ENCODE results near the gene NPDC1. TPM values are rescaled to one million over a fixed set of nuclear protein-coding genes. Genes with fewer than 3 reads are reported as not detected.

Gene NPDC1
- total RNA-seq, 2 experiments from 2014 or later = 82.8 to 89.2 TPM

DNA sequence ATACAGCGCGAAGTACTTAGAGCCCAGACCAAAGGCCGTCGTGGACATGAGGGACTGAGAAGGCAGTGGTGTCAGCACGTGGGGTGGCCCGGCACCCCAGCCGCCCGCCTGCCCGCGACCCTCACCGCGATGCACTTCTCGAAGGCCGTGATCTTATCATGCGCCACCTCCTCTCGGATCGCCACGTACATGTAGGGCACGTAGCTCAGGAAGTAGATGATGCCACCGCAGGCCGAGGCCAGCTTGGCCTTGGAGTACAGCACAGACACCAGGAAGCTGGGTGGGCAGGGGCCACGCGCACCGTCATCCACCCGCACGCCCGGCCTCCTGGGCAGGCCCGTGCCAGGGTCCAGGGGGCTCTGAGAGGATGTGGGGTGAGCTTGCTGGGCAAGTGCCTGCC lies 28.9 kb downstream of the NPDC1 start:
- Mint-ChIP-seq H3K4me1 (peaks cover 4% of the 10 kb centered on the region), H3K36me3 (ENCODE audit: low read depth) (peaks cover 9% of the 10 kb centered on the region), H3K9me3 (no peaks in the 10 kb centered on the region), H3K27ac (no peak overlapping the region), H3K27me3 (no peaks in the 10 kb centered on the region), H3K4me3 (no peak overlapping the region)
- ChIA-PET CTCF (no interaction called here), POLR2A (interaction anchor here (2.5 kb wide), 1 partner anchor 25 kb away, joined by 7 read pairs; the partner anchor contains the start of gene PAXX)
- DNase-seq = no peak

DNA sequence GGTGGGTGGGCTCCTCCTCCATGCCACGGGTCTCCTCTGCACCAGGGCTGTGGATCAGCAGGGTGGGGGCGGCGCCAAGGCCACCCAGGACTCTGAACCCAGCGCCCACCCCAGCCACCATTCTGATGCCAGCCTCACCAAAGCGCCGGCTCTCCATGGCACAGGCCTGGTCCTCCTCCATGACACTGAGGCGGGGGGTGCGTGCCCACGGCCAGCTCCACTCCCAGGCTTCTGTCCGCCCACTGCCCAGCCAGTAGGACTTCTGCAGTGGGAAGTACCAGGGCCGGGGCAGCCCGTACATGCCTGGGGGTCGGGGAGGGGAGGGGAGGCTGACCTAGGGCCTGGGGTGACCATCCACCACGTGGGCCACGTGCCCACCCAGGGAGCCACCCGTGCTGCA lies 29.5 kb downstream of the NPDC1 start:
- Mint-ChIP-seq H3K9me3 (no peaks in the 10 kb centered on the region), H3K4me3 (no peak overlapping the region), H3K27ac (no peak overlapping the region), H3K27me3 (no peaks in the 10 kb centered on the region), H3K4me1 (peaks cover 3% of the 10 kb centered on the region), H3K36me3 (ENCODE audit: low read depth) (peaks cover 10% of the 10 kb centered on the region)
- no peak for DNase-seq
- ChIA-PET POLR2A (interaction anchor here (2.5 kb wide), 1 partner anchor 25 kb away, joined by 7 read pairs; the partner anchor contains the start of gene PAXX), CTCF (no interaction called here)

DNA sequence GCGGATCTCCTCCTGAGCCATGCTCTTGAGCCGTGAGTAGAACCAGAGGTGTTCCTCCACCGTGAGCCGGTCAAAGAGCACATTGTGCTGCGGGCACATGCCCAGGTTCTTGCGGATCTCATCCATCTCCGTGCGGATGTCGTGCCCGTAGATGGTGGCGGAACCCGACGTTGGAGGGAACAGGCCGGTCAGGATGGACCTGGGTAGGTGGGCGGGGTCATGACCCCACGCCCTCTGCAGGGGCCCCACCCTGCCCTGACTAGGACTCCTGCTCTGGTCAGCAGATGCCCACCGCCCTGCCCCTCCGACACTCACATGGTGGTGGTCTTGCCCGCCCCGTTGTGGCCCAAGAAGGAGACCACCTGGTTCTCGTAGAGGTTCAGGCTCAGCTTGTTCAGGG lies 30.0 kb downstream of the NPDC1 start:
- Mint-ChIP-seq H3K27me3 (no peaks in the 10 kb centered on the region), H3K4me1 (peaks cover 3% of the 10 kb centered on the region), H3K4me3 (no peak overlapping the region), H3K36me3 (ENCODE audit: low read depth) (peaks cover 13% of the 10 kb centered on the region), H3K9me3 (no peaks in the 10 kb centered on the region), H3K27ac (no peak overlapping the region)
- no peak for DNase-seq
- CTCF ChIA-PET = no interaction called here
- POLR2A ChIA-PET = no interaction called here

DNA sequence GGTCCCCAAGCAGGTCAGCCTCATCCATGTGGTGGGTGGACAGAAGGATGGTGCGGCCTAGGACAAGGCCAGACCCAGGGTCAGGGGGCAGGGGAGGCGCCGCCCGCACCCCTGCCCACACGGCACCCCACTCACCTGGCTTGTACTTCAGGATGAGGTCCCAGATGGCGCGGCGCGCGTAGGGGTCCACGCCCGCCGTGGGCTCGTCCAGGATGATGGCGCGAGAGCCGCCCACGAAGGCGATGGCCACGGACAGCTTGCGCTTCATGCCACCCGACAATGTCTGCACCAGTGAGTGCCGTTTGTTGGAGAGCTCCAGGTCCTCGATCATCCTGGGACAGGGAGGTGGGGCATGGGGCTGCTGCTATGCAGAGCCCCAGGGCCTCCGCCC lies 30.4 kb downstream of the NPDC1 start:
- CTCF ChIA-PET = interaction anchor here (0.9 kb wide), 1 partner anchor 19 kb away, joined by 3 read pairs; no protein-coding TSS in a partner anchor
- no peak for DNase-seq
- Mint-ChIP-seq H3K36me3 (ENCODE audit: low read depth) (peaks cover 13% of the 10 kb centered on the region), H3K4me3 (no peak overlapping the region), H3K27ac (no peak overlapping the region), H3K4me1 (peaks cover 3% of the 10 kb centered on the region), H3K9me3 (no peaks in the 10 kb centered on the region), H3K27me3 (no peaks in the 10 kb centered on the region)
- POLR2A ChIA-PET = no interaction called here

DNA sequence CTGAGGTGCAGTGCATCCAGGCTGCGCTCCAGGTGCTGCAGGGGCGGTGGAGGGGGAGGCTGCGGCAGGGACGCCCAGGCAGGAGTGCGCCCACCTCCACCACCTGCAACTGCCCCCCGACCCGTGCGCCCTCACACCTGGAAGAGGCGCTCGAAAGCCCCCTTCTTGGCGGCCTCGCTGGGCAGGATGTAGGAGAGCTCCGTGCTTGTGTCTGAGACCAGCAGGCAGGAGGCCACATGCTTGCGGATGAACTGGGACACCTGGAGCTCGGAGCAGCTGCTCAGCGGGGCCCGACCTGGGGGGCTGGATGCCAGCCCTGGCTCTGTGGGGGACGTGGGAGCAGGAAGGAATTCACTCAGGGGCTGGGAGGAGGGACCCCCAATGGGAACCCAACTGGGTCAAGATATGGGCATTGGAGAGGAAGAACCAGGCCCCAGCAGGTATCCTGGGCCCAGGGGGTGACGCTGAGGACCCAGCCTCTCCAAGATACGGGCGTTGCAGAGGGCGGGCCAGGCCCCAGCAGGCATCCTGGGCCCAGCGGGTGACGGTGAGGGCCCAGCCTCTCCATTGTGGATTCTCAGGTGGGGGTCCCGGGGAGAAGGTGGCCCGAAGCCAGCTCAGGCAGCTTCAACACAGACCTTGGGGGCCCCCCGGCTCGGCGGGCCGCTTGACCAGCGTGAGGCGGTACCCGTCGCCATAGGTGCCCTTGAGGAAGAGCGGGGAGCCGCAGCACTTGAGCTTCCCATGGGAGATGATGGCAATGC lies 31.0 kb downstream of the NPDC1 start:
- POLR2A ChIA-PET = interaction anchor here (0.6 kb wide), 1 partner anchor 12 kb away, joined by 3 read pairs; no protein-coding TSS in a partner anchor
- H3K4me1 Mint-ChIP-seq = peaks cover 3% of the 10 kb centered on the region
- no peaks in the 10 kb centered on the region for H3K9me3 Mint-ChIP-seq
- no peak for DNase-seq
- CTCF ChIA-PET = interaction anchor here (0.9 kb wide), 1 partner anchor 20 kb away, joined by 3 read pairs; no protein-coding TSS in a partner anchor
- H3K36me3 Mint-ChIP-seq (ENCODE audit: low read depth) = peaks cover 13% of the 10 kb centered on the region
- H3K27me3 Mint-ChIP-seq = no peaks in the 10 kb centered on the region
- H3K4me3 Mint-ChIP-seq = no peak overlapping the region
- no peak overlapping the region for H3K27ac Mint-ChIP-seq

DNA sequence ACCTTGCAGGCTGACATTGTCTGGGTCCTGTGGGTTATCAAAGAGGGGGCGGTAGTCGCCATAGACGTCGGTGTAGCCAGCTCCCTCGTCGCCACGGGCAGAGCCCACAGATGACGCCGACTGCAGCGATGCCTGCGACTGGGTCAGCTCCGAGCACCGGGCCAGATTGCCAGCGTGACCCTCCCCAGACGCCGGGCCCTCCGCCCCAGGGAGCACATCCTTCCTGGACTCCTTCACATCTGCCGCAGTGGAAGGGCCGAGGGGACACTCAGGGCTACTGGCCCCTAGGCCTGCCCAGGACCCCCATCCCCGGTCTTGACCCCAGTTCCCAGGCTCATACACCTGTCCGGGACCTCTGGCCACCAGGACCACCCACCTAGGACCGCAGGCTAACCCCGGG lies 31.8 kb downstream of the NPDC1 start:
- ChIA-PET POLR2A (no interaction called here), CTCF (no interaction called here)
- DNase-seq = no peak
- Mint-ChIP-seq H3K27ac (no peak overlapping the region), H3K9me3 (no peaks in the 10 kb centered on the region), H3K27me3 (no peaks in the 10 kb centered on the region), H3K4me3 (no peak overlapping the region), H3K36me3 (ENCODE audit: low read depth) (peaks cover 10% of the 10 kb centered on the region), H3K4me1 (no peaks in the 10 kb centered on the region)

DNA sequence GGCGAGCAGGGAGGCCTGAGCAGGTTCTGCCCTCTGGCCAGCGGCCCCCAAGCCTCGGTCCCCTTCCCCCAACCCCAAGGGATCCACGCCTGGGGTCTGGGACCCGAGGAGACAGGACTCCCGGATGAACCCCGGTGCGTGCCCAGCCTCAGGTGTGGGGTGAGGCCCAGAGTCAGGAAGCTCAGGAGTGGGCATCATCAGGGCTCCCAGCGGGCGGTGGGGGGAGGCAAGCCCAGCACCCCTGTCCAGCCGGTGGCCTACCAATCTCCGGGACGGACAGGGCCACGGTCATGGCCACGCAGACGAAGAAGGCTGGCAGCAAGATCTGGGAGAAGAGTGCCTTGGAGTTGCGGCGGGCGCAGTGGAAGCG lies 32.4 kb downstream of the NPDC1 start:
- no peaks in the 10 kb centered on the region for H3K9me3 Mint-ChIP-seq
- CTCF ChIA-PET = no interaction called here
- H3K4me1 Mint-ChIP-seq = no peaks in the 10 kb centered on the region
- no peaks in the 10 kb centered on the region for H3K27me3 Mint-ChIP-seq
- H3K4me3 Mint-ChIP-seq = no peak overlapping the region
- peaks cover 10% of the 10 kb centered on the region for H3K36me3 Mint-ChIP-seq (ENCODE audit: low read depth)
- POLR2A ChIA-PET = no interaction called here
- H3K27ac Mint-ChIP-seq = no peak overlapping the region
- no peak for DNase-seq

DNA sequence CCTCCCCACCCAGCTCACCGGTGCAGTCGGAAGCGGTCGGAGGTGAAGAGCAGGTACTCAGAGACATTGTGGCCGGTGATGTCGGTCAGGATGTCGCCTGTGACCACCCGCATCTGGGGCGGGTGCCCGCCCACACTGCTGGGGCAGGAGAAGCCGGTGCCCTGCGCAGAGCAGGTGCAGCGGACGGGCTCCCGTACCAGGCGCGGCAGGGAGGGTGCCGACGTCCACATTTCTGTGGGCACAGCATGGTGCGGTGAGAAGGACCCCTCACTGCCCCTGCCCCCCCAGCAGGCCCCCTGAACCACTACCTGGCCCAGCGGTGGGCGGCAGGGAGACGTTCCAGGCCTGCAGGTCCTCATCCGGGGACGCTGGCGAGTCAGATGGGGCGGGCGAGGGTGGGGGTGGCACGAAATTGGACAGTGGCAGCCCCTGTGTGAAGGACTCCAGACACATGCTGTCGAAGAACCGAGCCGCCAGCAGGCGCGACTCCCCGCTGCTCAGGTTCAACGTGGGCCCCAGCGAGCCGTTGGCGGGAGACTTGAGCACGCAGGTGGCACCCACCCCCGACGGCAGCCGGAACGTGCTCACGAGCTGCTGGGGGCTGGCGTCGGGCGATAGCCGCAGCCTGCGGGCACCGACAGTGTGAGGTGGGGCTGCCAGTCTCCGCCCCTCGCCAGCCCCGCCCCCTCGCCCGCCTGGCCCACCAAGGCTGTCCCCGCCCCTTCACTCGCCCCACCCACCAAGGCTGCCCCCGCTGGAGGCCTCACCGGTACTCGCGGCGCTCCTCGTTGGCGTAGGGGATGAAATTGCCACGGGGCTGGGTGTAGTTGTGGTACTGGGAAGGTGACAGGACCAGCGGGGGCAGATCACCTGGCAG lies 33.0 kb downstream of the NPDC1 start:
- Mint-ChIP-seq H3K9me3 (no peaks in the 10 kb centered on the region), H3K36me3 (ENCODE audit: low read depth) (peaks cover 10% of the 10 kb centered on the region), H3K4me3 (no peak overlapping the region), H3K27ac (no peak overlapping the region), H3K27me3 (no peaks in the 10 kb centered on the region), H3K4me1 (no peaks in the 10 kb centered on the region)
- DNase-seq = no peak
- ChIA-PET CTCF (no interaction called here), POLR2A (no interaction called here)

DNA sequence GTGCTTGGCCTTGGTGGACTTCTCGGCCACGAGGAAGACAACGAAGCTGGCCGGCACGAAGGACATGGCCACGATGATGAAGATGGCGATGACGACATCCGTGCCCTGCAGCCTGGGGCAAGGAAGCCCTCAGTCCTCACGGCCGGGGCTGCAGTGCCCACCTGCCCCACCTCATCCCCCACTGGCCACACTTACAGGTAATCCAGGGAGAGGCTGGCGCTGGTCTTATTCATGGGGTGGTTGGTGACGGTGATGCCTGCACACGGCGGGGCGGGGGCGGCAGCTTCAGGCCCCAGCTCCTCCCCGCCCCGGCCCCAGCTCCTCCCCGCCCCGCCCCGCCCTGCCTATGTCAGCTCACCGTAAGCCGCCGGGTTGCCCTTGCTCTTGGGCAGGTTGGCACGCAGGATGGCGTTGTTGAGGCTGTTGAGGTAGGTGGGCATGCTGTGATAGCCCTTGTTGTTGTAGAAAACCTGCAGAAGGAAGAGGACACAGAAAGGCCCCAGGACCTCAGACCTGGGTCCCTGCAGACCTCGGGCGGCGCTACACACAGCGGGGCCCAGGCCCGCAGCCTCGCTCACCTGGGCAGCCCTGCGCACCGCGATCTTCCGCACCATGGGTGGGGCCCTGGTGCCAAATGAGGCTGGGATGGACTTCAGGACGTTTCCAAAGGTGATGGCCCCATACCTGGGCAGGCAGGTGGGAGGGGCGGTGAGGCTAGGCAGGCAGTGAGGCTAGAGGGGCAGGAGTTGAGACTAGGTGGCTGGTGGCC lies 33.9 kb downstream of the NPDC1 start:
- CTCF ChIA-PET = no interaction called here
- Mint-ChIP-seq H3K27me3 (no peaks in the 10 kb centered on the region), H3K36me3 (ENCODE audit: low read depth) (peaks cover 10% of the 10 kb centered on the region), H3K4me1 (no peaks in the 10 kb centered on the region), H3K9me3 (no peaks in the 10 kb centered on the region), H3K27ac (no peak overlapping the region), H3K4me3 (no peak overlapping the region)
- POLR2A ChIA-PET = no interaction called here
- DNase-seq = no peak

DNA sequence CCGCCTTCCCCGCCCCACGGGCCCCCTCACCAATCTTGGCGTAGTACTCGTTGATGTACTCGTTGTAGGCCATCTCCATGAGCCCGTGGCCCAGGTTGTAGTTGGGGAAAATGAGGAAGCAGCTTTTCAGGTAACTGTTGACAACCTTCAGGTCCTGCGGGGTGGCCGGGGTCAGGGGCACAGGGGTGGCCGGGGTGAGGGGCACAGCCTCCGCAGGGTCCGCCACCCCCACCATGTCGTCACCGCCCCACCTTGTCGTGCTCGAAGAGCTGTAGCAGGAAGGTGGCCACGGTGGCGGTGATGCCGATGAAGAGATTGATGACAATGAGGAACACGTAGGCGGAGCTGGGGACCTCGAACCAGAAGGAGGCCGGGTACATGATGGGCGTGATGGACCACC lies 34.8 kb downstream of the NPDC1 start:
- POLR2A ChIA-PET = no interaction called here
- no peak overlapping the region for H3K4me3 Mint-ChIP-seq
- no peak overlapping the region for H3K27ac Mint-ChIP-seq
- no peak for DNase-seq
- H3K36me3 Mint-ChIP-seq (ENCODE audit: low read depth) = peaks cover 6% of the 10 kb centered on the region
- H3K9me3 Mint-ChIP-seq = no peaks in the 10 kb centered on the region
- peaks cover under 1% of the 10 kb centered on the region for H3K4me1 Mint-ChIP-seq
- CTCF ChIA-PET = no interaction called here
- no peaks in the 10 kb centered on the region for H3K27me3 Mint-ChIP-seq

DNA sequence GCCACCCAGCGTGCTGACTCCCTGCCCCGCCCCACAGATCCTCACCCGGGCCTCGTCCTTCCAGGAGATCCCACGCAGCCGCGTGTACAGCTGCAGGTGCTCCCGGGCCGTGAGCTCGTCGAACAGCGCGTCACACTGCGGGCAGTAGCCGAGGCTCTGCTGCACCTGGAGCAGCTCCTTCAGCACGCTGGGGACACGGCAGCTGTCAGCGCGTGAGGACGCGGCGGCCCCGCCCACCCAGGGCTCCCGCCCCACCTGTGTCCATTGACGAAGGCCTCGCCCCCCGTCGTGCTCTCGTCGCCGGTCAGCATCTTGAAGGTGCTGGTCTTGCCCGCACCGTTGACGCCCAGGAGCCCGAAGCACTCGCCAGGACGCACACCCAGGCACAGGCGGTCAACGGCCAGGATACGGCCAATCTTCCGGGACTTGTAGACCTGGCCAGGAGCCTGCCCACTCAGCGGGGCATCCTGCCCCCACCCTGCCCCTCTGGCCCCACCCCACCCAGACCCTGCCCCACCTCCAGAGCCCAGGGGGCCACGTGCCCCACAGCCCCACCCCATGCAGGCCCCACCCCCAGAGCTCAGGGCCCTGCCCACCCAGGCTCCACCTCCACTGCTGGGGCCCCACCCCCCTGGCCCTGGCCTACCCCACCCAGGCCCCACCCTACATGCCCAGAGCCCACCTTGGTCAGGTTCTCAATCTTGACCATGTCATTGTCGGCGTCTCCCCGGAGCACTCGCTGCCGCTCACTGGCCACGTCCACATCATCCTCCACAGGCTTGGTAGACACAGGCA lies 35.8 kb downstream of the NPDC1 start:
- no peak for DNase-seq
- ChIA-PET POLR2A (interaction anchor here (1.0 kb wide), 1 partner anchor 10 kb away, joined by 3 read pairs; no protein-coding TSS in a partner anchor), CTCF (interaction anchor here (1.2 kb wide), 1 partner anchor 20 kb away, joined by 3 read pairs; no protein-coding TSS in a partner anchor)
- Mint-ChIP-seq H3K9me3 (no peaks in the 10 kb centered on the region), H3K27ac (no peak overlapping the region), H3K36me3 (ENCODE audit: low read depth) (peaks cover 6% of the 10 kb centered on the region), H3K27me3 (no peaks in the 10 kb centered on the region), H3K4me1 (peaks cover 3% of the 10 kb centered on the region), H3K4me3 (no peak overlapping the region)

DNA sequence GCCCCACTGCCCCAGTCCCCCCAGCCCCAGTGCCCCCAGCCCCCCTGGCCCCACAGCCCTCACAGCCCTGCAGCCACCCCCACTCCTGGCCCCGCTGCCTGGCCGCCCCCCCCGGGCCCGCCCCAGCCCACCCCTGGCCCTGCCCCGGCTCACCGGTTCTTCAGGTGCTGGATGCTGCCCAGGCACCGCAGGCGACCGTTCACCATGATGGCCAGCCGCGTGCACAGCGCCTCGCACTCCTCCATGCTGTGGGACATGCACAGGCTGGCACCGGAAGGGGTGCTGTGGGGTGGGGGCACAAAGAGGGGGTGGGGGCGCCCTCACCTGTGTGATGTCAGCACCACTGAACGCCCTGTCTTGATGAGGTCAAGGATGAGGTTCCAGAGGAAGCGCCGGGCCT lies 36.8 kb downstream of the NPDC1 start:
- Mint-ChIP-seq H3K4me3 (no peak overlapping the region), H3K27me3 (no peaks in the 10 kb centered on the region), H3K27ac (no peak overlapping the region), H3K4me1 (peaks cover 3% of the 10 kb centered on the region), H3K36me3 (ENCODE audit: low read depth) (peaks cover 6% of the 10 kb centered on the region), H3K9me3 (no peaks in the 10 kb centered on the region)
- ChIA-PET CTCF (interaction anchor here (1.2 kb wide), 1 partner anchor 21 kb away, joined by 3 read pairs; no protein-coding TSS in a partner anchor), POLR2A (interaction anchor here (1.0 kb wide), 1 partner anchor 9 kb away, joined by 3 read pairs; no protein-coding TSS in a partner anchor)
- no peak for DNase-seq

Measured in activated CD4-positive, alpha-beta memory T cell treated with anti-CD3 and anti-CD28 coated beads, Interleukin-2, amount 10 ng/mL, durations not matched to agents 7 days and 5 days (primary cell).